ENCODE data around the gene TSHZ2.

The TSHZ2 gene

GRCh38 chr20:53069132-53069531 is 97.0 kb downstream of the TSHZ2 start:
- no peak for DNase-seq (ENCODE audit: low spot score)
- TF ChIP-seq CTCF (IDR thresholded peaks at IDR 0.05) = no peak
- no peak overlapping the region for H3K27ac ChIP-seq
- H3K4me3 ChIP-seq = no peak overlapping the region

GRCh38 chr20:53070224-53070623 is 98.1 kb downstream of the TSHZ2 start:
- no peak for TF ChIP-seq CTCF (IDR thresholded peaks at IDR 0.05)
- no peak overlapping the region for H3K27ac ChIP-seq
- DNase-seq (ENCODE audit: low spot score) = no peak
- H3K4me3 ChIP-seq = no peak overlapping the region

GRCh38 chr20:53070706-53071392 is 98.7 kb downstream of the TSHZ2 start:
- Histone ChIP-seq H3K4me3 (no peak overlapping the region), H3K27ac (no peak overlapping the region)
- TF ChIP-seq CTCF (IDR thresholded peaks at IDR 0.05) = no peak
- no peak for DNase-seq (ENCODE audit: low spot score)

GRCh38 chr20:53071833-53072232 is 99.7 kb downstream of the TSHZ2 start:
- no peak overlapping the region for H3K27ac ChIP-seq
- no peak for TF ChIP-seq CTCF (IDR thresholded peaks at IDR 0.05)
- H3K4me3 ChIP-seq = no peak overlapping the region
- no peak for DNase-seq (ENCODE audit: low spot score)

GRCh38 chr20:53072923-53073579 is 100.9 kb downstream of the TSHZ2 start:
- Histone ChIP-seq H3K4me3 (no peak overlapping the region), H3K27ac (no peak overlapping the region)
- no peak for DNase-seq (ENCODE audit: low spot score)
- no peak for TF ChIP-seq CTCF (IDR thresholded peaks at IDR 0.05)

GRCh38 chr20:53073636-53074415 is 101.7 kb downstream of the TSHZ2 start:
- H3K27ac ChIP-seq = no peak overlapping the region
- TF ChIP-seq CTCF (IDR thresholded peaks at IDR 0.05) = no peak
- DNase-seq (ENCODE audit: low spot score) = no peak
- no peak overlapping the region for H3K4me3 ChIP-seq

All from coronary artery (tissue), 2 donors.